Endothelial cell of umbilical vein (primary cell): ENCODE data around the gene KDM3B. TPM values are rescaled to one million over a fixed set of nuclear protein-coding genes. Genes with fewer than 3 reads are reported as not detected.

Experiments
- BruUV-seq: library from RNA; stranded (reverse); fragments of 400-500 nt; replicated peaks from 2 replicates; lab custom pipeline; 2021; lab: Mats Ljungman, UMichigan
- CTCF ChIA-PET: fragments of 300-600, 350-600 bp; sonication (Branson Sonifier 250); formaldehyde crosslinking; loops from one replicate; lab custom pipeline; 2021; ENCODE audit warnings: antibody characterized with exemption, inconsistent platforms; lab: Charles Lee
- POLR2A ChIA-PET: fragments of 300-600, 350-600 bp; sonication (Branson Sonifier 250); formaldehyde crosslinking; loops from one replicate; lab custom pipeline; 2021; ENCODE audit warnings: antibody characterized with exemption, inconsistent platforms; lab: Charles Lee
- DNase-seq: peaks from one replicate; pipeline ENCODE4 v3.0.0-alpha.2; 2011; ENCODE audit warnings: low read depth, low spot score
- FAIRE-seq: peaks from 2 replicates; lab custom pipeline; 2011; peaks lifted over from hg19 to GRCh38; lab: Jason Lieb, UNC
- H2AFZ ChIP-seq: 2 replicates; pipeline ENCODE4 v1.6.0; 2012; ENCODE audit warnings: low read depth, low read length, control low read depth, inconsistent platforms
- H3K27ac ChIP-seq: 2 replicates; pipeline ENCODE4 v1.5.1; 2011; ENCODE audit warnings: low read depth, mild to moderate bottlenecking, control low read depth, low read length, moderate library complexity; ENCODE audit not compliant: insufficient read depth
- H3K27me3 ChIP-seq, 2 experiments: 2 replicates each; pipeline versions ENCODE4 v1.6.0 to v1.6.1; 2011; ENCODE audit warnings: low read length in 2 of 2, mixed read lengths in 1 of 2; ENCODE audit not compliant: control insufficient read depth in 2 of 2, insufficient read depth in 2 of 2
- H3K36me3 ChIP-seq, 2 experiments: 2 replicates in 1 of 2; 3 replicates in 1 of 2; pipeline ENCODE4 v1.5.1; 2011; ENCODE audit warnings: low read length in 2 of 2, mild to moderate bottlenecking in 1 of 2, moderate library complexity in 1 of 2; ENCODE audit not compliant: control insufficient read depth in 2 of 2, insufficient read depth in 2 of 2; ENCODE audit errors: extremely low read depth in 1 of 2
- H3K4me1 ChIP-seq: 3 replicates; pipeline ENCODE4 v1.5.1; 2011; ENCODE audit warnings: mild to moderate bottlenecking, low read length; ENCODE audit not compliant: control insufficient read depth, insufficient read depth; ENCODE audit errors: extremely low read depth
- H3K4me2 ChIP-seq: 2 replicates; pipeline ENCODE4 v1.6.1; 2011; ENCODE audit warnings: low read length, control low read depth, mixed read lengths; ENCODE audit not compliant: insufficient read depth
- H3K4me3 ChIP-seq, 3 experiments: fragments of 200-600 bp in 1 of 3; sonication (generic), shearing (Covaris generic) in 1 of 3; replicated peaks in 1 of 3; 2 replicates each; pipeline ENCODE4 v1.5.1; 2011 to 2016; ENCODE audit warnings: control low read depth in 3 of 3, low read length in 3 of 3, mild to moderate bottlenecking in 2 of 3, inconsistent platforms in 1 of 3, low read depth in 1 of 3, moderate library complexity in 1 of 3; ENCODE audit not compliant: insufficient read depth in 1 of 3
- H3K79me2 ChIP-seq: 2 replicates; pipeline ENCODE4 v1.6.0; 2012; ENCODE audit warnings: low read length, inconsistent platforms; ENCODE audit not compliant: control insufficient read depth, insufficient read depth
- H3K9ac ChIP-seq: replicated peaks from 2 replicates; pipeline ENCODE3; 2011; ENCODE audit warnings: low read length, control low read depth; ENCODE audit not compliant: insufficient read depth; ENCODE audit errors: extremely low read depth
- H3K9me1 ChIP-seq: replicated peaks from 3 replicates; pipeline ENCODE4 v1.6.0; 2011; ENCODE audit warnings: mild to moderate bottlenecking, low read length; ENCODE audit not compliant: control insufficient read depth, insufficient read depth; ENCODE audit errors: extremely low read depth
- H3K9me3 ChIP-seq: replicated peaks from 2 replicates; pipeline ENCODE4 v1.5.1; 2012; ENCODE audit warnings: low read length, inconsistent platforms; ENCODE audit not compliant: control insufficient read depth, insufficient read depth
- H4K20me1 ChIP-seq: replicated peaks from 2 replicates; pipeline ENCODE3; 2011; ENCODE audit warnings: mild to moderate bottlenecking, low read length; ENCODE audit not compliant: control insufficient read depth, insufficient read depth; ENCODE audit errors: extremely low read depth
- CTCF ChIP-seq, 2 donors: IDR thresholded peaks; 1 replicate in 1 of 2; 2 replicates in 1 of 2; pipeline ENCODE4 v1.5.1; 2011; ENCODE audit warnings: low read length in 2 of 2, mild to moderate bottlenecking in 2 of 2, moderate library complexity in 2 of 2, control low read depth in 1 of 2, inconsistent platforms in 1 of 2, low read depth in 1 of 2; ENCODE audit not compliant: insufficient read depth in 1 of 2; ENCODE audit errors: extremely low read depth in 1 of 2
- EZH2 ChIP-seq: IDR thresholded peaks from 2 replicates; pipeline ENCODE4 v1.6.1; 2012; ENCODE audit warnings: borderline replicate concordance, low read depth, mild to moderate bottlenecking, moderate library complexity, low read length, inconsistent platforms; ENCODE audit not compliant: severe bottlenecking
- FOS ChIP-seq: IDR thresholded peaks from 2 replicates; pipeline ENCODE4 v1.6.1; 2011; ENCODE audit warnings: mild to moderate bottlenecking, low read length, moderate library complexity, borderline replicate concordance; ENCODE audit not compliant: insufficient read depth
- GATA2 ChIP-seq: IDR thresholded peaks from 2 replicates; pipeline ENCODE4 v1.7.0; 2011; ENCODE audit warnings: low read depth, mild to moderate bottlenecking, moderate library complexity, mixed read lengths, low read length; ENCODE audit not compliant: insufficient read length, insufficient read depth
- JUN ChIP-seq: IDR thresholded peaks from 2 replicates; pipeline ENCODE4 v1.6.1; 2011; ENCODE audit warnings: borderline replicate concordance, low read depth; ENCODE audit not compliant: insufficient read length, insufficient read depth
- MAX ChIP-seq: IDR thresholded peaks from 2 replicates; pipeline ENCODE4 v1.6.1; 2011; ENCODE audit not compliant: insufficient read depth, insufficient read length
- MYC ChIP-seq: IDR thresholded peaks from one replicate; pipeline ENCODE4 v1.6.1; 2011; ENCODE audit warnings: mild to moderate bottlenecking, low read depth, low read length
- POLR2A ChIP-seq: IDR thresholded peaks from 2 replicates; pipeline ENCODE4 v1.6.1; 2012; ENCODE audit warnings: low read depth, mild to moderate bottlenecking, control low read depth, low read length
- POLR2AphosphoS5 ChIP-seq: IDR thresholded peaks from 2 replicates; pipeline ENCODE4 v1.6.1; 2012; ENCODE audit warnings: low read depth, mild to moderate bottlenecking, control low read depth, low read length, moderate library complexity; ENCODE audit not compliant: insufficient read depth
- dilution Hi-C: fragments of 300-500 bp; cut with MboI; formaldehyde crosslinking; loops from one replicate; pipeline ENCODE4 v1.15.0; 2019; ENCODE audit warnings: low sequenced_read_pairs; ENCODE audit not compliant: extremely low pct_ligation_motif_present
- intact Hi-C: fragments of 100-400 bp; cut with micrococcal nuclease; formaldehyde crosslinking; loops from one replicate; pipeline ENCODE4 v1.10.0; 2022
- polyA plus RNA-seq, 4 experiments: library from polyadenylated mRNA; depleted of rRNA in 3 of 4; stranded (reverse) in 3 of 4; unstranded in 1 of 4; fragments of >200 nt; gene quantifications; 2 replicates each; pipeline versions ENCODE4 v1.2.1 to v1.2.3, GENCODE V29; 2011 to 2012; ENCODE audit warnings: missing spikeins in 1 of 4
- total RNA-seq: library from RNA; stranded (reverse); gene quantifications from 2 replicates; pipeline ENCODE4 v1.2.3, GENCODE V29; 2021

The KDM3B gene
- total and polyA plus RNA-seq, 2 donors (not counting 3 experiments of a cell fraction or from before 2014, with no cell fraction given) = 19.0 to 55.7 TPM

GRCh38 chr5:138466125-138466899, 113.8 kb downstream of the KDM3B start:
- TF ChIP-seq CTCF (IDR thresholded peaks at IDR 0.05; ENCODE audit: extremely low read depth in 1 of 2, insufficient read depth in 1 of 2, low read depth in 1 of 2, low read length in 2 of 2) (no peak), MYC (no peak), JUN (no peak), POLR2AphosphoS5 (no peak), GATA2 (no peak), FOS (no peak), EZH2 (no peak), MAX (no peak), POLR2A (no peak)
- Histone ChIP-seq H2AFZ (peak overlapping the region; percentile 28), H3K36me3 (peaks cover 0 to 3% of the 10 kb centered on the region in 2 experiments), H3K4me2 (peak overlapping the region; percentile 77), H3K27ac (no peak overlapping the region), H3K9me3 (no peaks in the 10 kb centered on the region), H3K9ac (peak overlapping the region; percentile 0), H4K20me1 (no peaks in the 10 kb centered on the region), H3K4me1 (peaks cover 16% of the 10 kb centered on the region), H3K9me1 (no peaks in the 10 kb centered on the region), H3K4me3 (peak overlapping the region; percentile 62 to 84 (median 69)), H3K27me3 (no peaks in the 10 kb centered on the region), H3K79me2 (peaks cover 5% of the 10 kb centered on the region)
- POLR2A ChIA-PET = interaction anchor here (0.7 to 1.3 kb wide), 2 partner anchors 38 to 77 kb away, joined by 3 to 5 read pairs; partner anchors contain the start of gene ETF1
- no TSS peak for BruUV-seq
- DNase-seq (peak; percentile 1), FAIRE-seq (peak; percentile 18)
- intact Hi-C loops = no loop called here
- dilution Hi-C loops = no loop called here
- CTCF ChIA-PET = interaction anchor here (1.3 to 5.0 kb wide), 5 partner anchors 9 to 37 kb away, joined by 4 to 70 read pairs (median 18); no protein-coding TSS in a partner anchor
